ENCODE data around the gene MRPS6. TPM values are rescaled to one million over a fixed set of nuclear protein-coding genes. Genes with fewer than 3 reads are reported as not detected.

MRPS6 gene
- total and polyA plus RNA-seq, 12 donors = 25.4 to 135 (median 83.6) TPM

DNA sequence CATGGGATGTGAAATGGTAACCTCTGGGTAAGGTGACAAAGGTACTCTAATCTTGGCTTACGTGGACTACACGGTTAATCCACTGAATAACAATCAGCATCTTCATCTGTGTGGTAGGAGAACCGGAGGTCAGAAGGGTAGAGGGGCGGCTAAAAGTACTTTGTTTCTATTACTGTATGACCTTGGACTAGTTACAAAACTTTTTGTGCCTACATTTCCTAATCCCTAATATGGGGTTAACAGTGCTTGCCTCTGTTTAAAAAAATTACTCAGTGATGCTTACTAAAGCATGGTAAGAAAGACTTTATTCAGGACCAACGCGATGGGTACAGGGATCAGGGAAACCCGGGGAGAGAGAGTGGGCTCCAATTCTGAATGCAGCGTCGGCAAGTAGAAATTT lies 1.7 kb upstream of the MRPS6 start:
- TF ChIP-seq POLR2A (IDR thresholded peaks at IDR 0.05) = no peak
- TF ChIP-seq, protein P1, sequence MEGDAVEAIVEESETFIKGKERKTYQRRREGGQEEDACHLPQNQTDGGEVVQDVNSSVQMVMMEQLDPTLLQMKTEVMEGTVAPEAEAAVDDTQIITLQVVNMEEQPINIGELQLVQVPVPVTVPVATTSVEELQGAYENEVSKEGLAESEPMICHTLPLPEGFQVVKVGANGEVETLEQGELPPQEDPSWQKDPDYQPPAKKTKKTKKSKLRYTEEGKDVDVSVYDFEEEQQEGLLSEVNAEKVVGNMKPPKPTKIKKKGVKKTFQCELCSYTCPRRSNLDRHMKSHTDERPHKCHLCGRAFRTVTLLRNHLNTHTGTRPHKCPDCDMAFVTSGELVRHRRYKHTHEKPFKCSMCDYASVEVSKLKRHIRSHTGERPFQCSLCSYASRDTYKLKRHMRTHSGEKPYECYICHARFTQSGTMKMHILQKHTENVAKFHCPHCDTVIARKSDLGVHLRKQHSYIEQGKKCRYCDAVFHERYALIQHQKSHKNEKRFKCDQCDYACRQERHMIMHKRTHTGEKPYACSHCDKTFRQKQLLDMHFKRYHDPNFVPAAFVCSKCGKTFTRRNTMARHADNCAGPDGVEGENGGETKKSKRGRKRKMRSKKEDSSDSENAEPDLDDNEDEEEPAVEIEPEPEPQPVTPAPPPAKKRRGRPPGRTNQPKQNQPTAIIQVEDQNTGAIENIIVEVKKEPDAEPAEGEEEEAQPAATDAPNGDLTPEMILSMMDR (IDR thresholded peaks at IDR 0.05) = no peak
- Histone ChIP-seq H3K27me3 (no peaks in the 10 kb centered on the region), H3K4me1 (replicated peaks in 1 of 2) (peaks cover 19 to 31% of the 10 kb centered on the region in 2 donors), H3K9me3 (replicated peaks in 1 of 3) (no peaks in the 10 kb centered on the region), H3K36me3 (replicated peaks in 1 of 2) (no peaks in the 10 kb centered on the region), H3K4me3 (no peak overlapping the region), H3K27ac (peak overlapping the region in 2 of 5 donors; percentile 87 to 98)
- intact Hi-C loops (cut with DNase I) = loop anchor here in 1 of 2 donors (5.0 kb wide), 1 partner anchor 131 kb away; no protein-coding TSS in a partner anchor
- DNase-seq = no peak
- WGBS, 4 donors = 83 to 87% (median 85%) methylated on average over 9 of the region's 9 CpGs

DNA sequence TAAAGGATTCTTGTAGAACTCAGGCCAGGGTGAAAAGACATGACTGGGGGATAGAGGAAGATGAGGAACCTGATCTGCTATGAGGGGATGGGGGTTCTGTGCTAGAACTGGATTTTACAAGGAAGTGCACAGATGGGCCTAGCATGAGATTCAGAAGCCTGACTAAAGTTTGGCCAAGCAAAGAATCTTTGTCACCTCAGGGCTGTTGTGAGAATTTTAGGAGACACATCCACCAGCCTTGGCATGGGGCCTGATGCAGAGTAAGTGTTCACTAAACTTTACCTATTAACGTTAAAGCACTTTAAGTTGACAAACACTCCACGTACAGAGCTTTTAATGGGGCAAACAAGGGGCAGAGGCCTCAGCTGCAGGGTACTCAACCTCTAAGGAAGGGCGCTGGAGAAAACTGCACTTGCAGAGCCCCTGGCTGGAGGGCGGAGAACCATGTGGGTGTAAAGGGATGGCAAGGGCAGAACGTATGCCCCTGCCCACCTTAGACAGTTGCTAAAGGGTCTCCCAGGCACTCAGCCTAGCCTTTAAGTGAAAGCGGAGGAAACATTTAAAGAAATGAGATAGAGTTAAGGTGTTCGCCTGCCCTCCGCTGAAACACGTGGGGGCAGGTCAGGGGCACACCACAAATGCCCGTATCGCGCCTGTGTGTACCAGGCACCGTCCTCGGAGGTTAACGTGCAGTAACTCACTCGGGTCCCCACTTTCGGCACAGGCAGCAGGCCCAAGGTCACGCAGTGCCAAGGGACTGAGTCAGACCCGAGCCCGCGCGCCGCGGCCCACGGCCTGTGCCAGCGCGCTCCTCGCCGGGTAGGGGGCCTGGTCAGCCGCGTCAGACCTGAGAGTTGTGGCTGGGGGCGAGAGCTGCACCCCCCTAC lies 990 bp upstream of the MRPS6 start:
- Histone ChIP-seq H3K4me3 (peak overlapping the region in 3 of 4 donors; percentile 28 to 87 (median 52)), H3K27ac (peak overlapping the region; percentile 64 to 98 (median 87)), H3K36me3 (replicated peaks in 1 of 2) (no peaks in the 10 kb centered on the region), H3K27me3 (no peaks in the 10 kb centered on the region), H3K9me3 (replicated peaks in 1 of 3) (no peaks in the 10 kb centered on the region), H3K4me1 (replicated peaks in 1 of 2) (peaks cover 26 to 38% of the 10 kb centered on the region in 2 donors)
- intact Hi-C loops (cut with DNase I) = loop anchor here in 1 of 2 donors (5.0 kb wide), 1 partner anchor 130 kb away; no protein-coding TSS in a partner anchor
- peak in 1 of 2 donors; percentile 26 for TF ChIP-seq POLR2A (IDR thresholded peaks at IDR 0.05)
- TF ChIP-seq, protein P1 (IDR thresholded peaks at IDR 0.05) = no peak
- DNase-seq = peak; percentile 88 to 93 (median 91)
- WGBS, 4 donors = 26 to 42% (median 32%) methylated on average over 17 to 32 of the region's 32 CpGs

DNA sequence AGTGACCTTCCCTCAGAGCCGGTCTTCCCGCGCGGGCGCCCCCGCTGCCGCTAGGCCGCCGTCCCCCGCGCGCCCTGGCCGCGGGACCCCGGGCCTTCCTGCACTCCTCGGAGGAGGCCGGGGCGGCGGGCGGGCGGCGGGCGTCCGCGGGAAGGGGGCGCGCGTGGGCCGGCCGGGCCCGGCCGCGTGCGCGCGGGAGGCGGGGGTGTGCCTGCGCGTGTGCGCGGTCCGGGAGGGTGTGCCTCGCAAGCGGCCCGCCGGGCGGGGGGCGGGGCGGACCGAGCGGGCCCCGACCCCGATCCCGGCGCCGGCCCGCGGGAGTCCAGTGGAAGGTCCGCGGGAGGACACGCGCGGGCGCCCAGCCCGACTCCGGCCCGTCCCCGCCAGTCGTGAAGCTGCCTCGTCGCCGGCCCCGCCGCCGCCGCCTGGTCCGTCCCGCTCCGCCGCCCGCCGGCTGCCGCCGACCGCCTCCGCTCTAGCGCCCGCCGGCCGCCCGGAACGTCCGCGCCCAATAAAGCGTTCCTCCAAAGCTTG lies 438 bp downstream of the MRPS6 start:
- Histone ChIP-seq H3K4me1 (replicated peaks in 1 of 2) (peaks cover 38 to 52% of the 10 kb centered on the region in 2 donors), H3K27ac (peak overlapping the region in 3 of 5 donors; percentile 51 to 95 (median 88)), H3K27me3 (no peaks in the 10 kb centered on the region), H3K4me3 (peak overlapping the region in 3 of 4 donors; percentile 33 to 87 (median 74)), H3K9me3 (replicated peaks in 1 of 3) (no peaks in the 10 kb centered on the region), H3K36me3 (replicated peaks in 1 of 2) (no peaks in the 10 kb centered on the region)
- intact Hi-C loops (cut with DNase I) = loop anchor here in 1 of 2 donors (5.0 kb wide), 1 partner anchor 128 kb away; no protein-coding TSS in a partner anchor
- WGBS, 4 donors = 0 to 1% (median 1%) methylated on average over 27 to 95 of the region's 95 CpGs
- TF ChIP-seq POLR2A (IDR thresholded peaks at IDR 0.05) = no peak
- TF ChIP-seq, protein P1 (IDR thresholded peaks at IDR 0.05) = no peak
- DNase-seq = peak in 5 of 7 donors; percentile 21 to 58 (median 35)
